NCI-H1417 treated with DMSO at 0.1 percent for 48 hours (cell line): ENCODE data around the gene TSPAN3.
A peak's percentile ranks its signal among the peaks of the same experiment; 100 is the strongest.

Experiments used
- DNase-seq: peaks from one replicate; lab custom pipeline; 2025; lab: John Stamatoyannopoulos, UW

TSPAN3 gene

GRCh38 chr15:77070495-77071304, at the start of gene TSPAN3:
TSS of gene TSPAN3 (minus strand) at chr15:77071109. CDS start at chr15:77070954, 155 bp downstream.
- DNase-seq: peak; percentile 61

- no peak for DNase-seq
These were observed 49.7 kb upstream of the TSPAN3 start for GRCh38 chr15:77120576-77120975.

DNA sequence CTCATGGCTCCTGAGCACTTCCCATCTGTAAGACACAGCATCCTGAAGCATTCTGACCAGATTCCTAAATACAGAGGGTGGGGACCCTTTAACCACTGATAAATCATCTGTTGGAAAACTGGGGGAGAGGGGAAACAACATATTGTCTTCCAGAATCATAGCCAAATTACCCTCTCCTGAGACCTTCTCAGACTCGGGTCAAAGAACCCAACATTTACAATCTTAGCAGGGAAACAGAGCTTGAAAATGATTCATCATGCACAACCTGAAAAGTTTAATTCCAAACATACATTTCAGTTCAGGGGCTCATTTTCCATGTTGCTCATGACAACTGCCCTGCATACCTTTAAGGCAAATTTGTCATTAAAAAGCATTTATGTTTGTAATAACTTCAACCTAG, 48.5 kb upstream of the TSPAN3 start:
- DNase-seq: no peak

DNA sequence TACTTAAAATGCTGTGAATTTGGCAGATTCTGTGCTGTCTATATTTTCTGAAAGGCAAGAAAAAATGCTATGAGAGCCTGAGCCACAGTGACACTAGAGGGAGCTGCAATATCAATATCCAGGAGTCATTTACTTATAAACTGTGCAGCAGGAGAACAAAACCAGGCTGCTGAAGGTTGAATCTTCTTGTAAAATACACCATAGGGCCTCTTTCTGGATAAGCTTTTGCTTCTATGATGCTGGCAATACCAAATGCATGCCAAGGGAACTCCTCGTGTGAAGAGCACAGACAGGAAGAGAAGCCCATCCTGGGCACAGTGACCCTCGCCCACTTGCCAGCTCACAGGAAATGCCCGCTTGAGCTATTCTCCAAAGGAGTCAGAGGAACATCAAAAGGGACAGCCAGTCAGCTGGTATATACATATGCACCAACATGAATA, 48.0 kb upstream of the TSPAN3 start:
- DNase-seq: peak; percentile 17

- no peak for DNase-seq
These were observed 44.3 kb upstream of the TSPAN3 start for GRCh38 chr15:77115179-77115578.

DNA sequence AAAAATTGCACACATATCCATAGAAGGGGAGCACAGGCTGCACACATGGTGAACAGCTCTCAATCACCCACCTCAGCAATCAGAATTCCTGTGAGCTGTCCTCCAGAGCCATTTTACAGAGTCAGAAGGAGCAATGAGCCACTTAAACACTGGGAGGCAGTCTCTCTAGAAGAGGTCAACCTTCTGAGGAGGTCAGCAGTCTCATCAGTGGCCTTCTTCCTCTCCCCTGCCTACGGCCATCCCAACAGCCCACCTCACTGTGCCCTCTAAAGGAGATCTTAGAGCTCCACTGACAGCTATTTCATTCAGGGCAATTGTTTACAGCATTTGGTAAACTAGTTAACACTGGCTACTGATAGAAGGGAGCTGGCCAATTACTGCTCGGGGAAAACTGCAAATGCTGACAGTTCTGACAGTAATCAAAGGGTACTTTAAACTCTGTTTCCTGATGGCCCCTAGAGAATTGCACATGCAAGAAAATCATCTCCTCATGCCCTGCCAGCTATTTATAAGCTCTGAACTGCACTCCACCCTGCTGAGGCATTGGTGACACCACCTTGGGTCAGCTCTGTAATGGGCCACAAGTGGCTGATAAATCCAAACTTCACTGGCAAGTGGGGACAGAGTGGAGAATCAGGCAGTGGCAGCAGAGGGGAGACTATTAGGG, 42.1 kb upstream of the TSPAN3 start:
- DNase-seq: no peak

- DNase-seq: no peak
These were observed 40.9 kb upstream of the TSPAN3 start for GRCh38 chr15:77111789-77112188.

GRCh38 chr15:77107531-77108355, 36.8 kb upstream of the TSPAN3 start:
- DNase-seq: no peak

- no peak for DNase-seq
These were observed 36.2 kb upstream of the TSPAN3 start for GRCh38 chr15:77107068-77107467.

GRCh38 chr15:77104155-77104554, 33.2 kb upstream of the TSPAN3 start:
- DNase-seq: no peak

DNA sequence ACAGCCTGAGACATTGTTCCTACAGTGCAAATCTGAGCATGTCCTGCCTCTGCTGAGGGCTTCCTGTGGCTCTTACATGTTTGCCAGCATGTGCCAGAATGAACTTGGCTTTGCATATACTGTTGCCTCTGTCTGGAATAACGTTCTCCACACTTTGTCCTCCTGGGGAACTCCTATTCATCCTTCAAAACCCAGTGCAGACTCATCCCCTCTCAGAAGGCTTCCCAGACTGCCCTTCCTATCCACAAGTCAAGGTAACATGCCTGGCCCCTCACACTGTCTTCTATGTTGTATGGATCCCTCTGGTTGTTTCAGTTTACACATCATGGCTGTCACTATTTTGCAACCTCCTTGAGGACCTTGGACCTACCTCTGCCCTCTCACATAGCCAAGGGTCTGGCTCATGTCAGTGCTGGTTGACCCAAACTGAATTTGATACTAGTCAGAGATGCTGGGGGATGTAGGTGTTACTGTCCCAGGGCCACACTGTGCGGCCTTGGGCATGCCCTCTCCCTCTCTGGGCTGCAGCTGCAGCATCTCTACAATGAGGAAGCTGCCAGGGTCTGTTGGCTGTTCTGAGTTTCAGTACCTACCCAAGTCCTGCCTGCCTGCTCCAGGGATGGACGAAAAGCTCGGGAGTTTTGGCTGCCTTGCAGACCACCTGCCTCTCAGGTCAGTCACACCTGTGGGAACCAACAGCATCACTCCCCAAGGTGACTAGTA, 29.0 kb upstream of the TSPAN3 start:
- no peak for DNase-seq

DNA sequence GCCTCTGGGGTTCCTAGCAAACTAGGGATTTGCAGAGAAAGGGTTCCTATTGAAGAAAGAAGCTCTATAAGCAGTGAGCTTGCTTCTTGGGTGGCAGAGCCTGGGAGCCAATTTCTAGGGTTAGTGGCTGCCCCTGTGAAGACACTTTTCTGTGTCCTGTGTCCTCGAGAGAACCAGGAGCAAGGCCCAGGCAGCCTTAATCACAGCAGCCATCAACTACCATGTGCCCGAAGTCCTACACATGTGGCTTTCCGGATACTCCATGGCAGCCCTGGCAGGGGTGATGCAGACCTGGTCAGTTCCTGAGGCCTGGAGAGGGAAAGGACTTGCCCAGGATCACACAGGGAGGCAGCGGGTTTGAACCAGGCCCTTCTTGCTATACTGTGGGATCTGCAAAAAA, 27.7 kb upstream of the TSPAN3 start:
- no peak for DNase-seq

DNA sequence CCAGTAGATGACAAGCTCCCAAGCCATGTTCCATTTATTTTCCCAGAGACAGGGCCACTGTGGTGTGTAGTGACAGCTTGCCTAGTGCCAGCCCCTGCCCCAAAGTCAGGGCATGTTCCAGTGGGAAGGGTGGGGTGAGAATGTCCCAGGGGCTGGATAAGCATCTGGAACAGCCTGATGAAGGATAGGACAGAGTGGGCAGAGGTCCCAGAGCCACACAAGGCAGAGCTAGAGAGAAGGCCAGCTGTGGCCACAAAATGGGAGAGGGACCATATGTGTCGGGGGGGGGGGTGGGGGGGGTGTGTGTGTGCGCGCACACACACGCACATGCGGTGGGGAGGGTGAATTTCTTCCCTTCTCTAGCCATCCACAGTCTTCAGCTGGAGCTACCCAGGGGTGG, 27.0 kb upstream of the TSPAN3 start:
- DNase-seq: no peak

DNA sequence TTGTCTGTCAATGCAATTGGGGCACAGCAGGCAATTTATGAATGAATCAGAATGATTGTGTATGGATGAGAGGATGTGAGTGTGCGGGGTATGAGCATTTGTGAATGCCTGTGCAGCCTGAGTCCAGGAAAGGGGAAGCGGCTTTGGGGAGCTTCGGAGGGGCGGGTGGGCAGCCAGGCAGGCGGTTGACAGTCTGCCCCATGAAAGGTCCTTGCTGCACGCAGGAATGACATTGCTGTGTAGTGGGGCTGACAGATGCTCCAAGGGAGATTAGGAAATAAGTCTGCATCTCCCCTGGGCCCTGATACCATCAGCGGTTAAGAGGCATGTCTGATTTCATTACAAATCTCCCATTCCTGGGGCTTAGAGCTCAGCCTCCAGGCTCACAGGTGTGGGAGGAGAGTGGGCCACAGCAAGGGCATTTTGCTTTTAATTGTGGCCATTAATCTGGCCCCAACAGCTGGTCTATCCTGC, 26.4 kb upstream of the TSPAN3 start:
- no peak for DNase-seq

GRCh38 chr15:77096541-77096940, 25.6 kb upstream of the TSPAN3 start:
- DNase-seq: no peak

DNA sequence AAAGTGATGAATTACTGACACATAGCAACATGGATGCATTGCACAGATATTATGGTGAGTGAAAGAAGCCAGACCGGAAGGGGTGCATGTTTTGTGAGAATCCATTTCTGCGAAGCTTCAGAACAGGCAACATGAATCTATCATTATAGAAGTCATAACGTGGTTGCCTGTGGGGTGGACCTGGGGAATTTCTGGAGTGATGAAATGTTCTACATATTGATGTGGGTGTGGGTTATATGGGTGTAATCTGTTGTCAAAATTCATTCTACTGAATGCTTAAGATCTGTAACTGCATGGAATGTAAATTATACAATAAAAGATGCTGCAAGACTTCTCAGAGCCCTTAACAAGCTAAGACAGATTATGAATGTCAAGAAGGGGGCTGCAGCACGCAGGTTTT, 25.2 kb upstream of the TSPAN3 start:
- no peak for DNase-seq

GRCh38 chr15:77094397-77095030, 23.6 kb upstream of the TSPAN3 start:
- DNase-seq: no peak

DNA sequence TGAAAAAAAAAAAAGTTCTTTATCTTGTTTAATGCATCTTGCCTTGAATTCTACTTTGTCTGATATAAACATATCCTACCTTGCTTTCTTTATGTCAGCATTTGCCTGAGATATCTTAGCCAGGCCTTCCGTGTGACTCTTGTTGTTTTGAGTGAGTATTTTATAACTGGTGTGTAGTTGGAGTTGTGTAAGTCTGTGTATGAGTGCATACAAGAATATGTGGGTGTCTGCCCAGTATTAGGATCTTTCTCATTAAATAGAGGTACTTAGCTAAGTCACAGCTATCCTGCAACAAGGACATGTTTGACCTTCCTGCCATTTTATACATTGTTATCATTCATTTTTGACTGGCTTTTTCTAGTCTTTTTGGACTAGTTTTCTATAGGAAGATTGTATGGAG, 22.5 kb upstream of the TSPAN3 start:
- no peak for DNase-seq

GRCh38 chr15:77091097-77091496, 20.2 kb upstream of the TSPAN3 start:
- no peak for DNase-seq

DNA sequence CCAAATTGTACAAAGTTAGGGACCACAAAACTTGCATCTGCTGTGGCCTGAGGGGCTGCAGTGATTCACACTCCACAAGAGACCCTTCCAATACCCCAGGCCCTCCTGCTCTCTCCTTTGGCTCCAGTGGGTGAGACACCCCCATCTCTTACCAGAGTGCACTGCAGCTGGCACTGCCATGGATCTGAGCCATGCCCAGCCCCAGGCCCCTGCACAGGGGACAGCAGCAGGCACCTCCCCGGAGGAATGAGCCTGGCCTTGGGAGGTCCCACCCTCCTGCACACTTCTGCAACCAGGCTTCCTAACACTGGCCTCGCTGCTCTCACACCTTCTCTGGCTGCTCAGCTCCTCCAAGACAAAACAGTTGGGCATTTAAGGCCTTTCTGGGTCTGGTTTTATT, 16.3 kb upstream of the TSPAN3 start:
- no peak for DNase-seq

DNA sequence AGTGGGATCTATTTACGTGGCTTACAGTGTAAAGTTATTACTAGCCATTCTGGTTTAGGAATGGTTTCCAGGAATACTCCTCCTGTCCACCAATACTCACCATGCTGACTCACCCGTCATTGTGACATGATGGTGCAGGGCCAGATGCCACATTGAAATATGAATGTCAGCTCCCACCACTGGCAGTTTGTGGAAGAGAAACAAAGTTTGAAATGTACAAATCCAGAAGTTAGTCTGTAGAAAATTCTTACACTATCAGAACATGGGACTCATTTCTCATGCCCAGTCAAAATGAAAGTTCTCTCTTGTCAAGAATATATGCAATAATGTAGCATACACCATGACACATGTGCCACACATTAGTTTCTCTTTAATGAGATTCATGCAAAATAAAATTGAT, 14.4 kb upstream of the TSPAN3 start:
- DNase-seq: no peak
